GM23338 (cell line): ENCODE measurements around the gene PHLPP2. TPM values are rescaled to one million over a fixed set of nuclear protein-coding genes. Genes with fewer than 3 reads are reported as not detected.

Experiments used
- ATAC-seq: fragments of 200-7000 bp; cut with Tn5 transposase; 3 replicates; pipeline ENCODE4 v1.9.1; 2020
- DNase-seq: peaks from one replicate; pipeline ENCODE4 v3.0.0-alpha.2; 2015; ENCODE audit warnings: low spot score
- H2AFZ ChIP-seq: fragments of 200-600 bp; sonication (generic); 2 replicates; pipeline ENCODE4 v1.8.0; 2016; ENCODE audit warnings: antibody characterized with exemption, mild to moderate bottlenecking, moderate library complexity
- H3F3A ChIP-seq: fragments of 200-600 bp; sonication (generic); replicated peaks from 2 replicates; pipeline ENCODE4 v1.8.0; 2017; ENCODE audit warnings: antibody characterized with exemption, mixed run types, low read depth
- H3K27ac ChIP-seq: fragments of 200-600 bp; sonication (generic); 2 replicates; pipeline ENCODE4 v1.6.1; 2016; ENCODE audit warnings: low read depth
- H3K27me3 ChIP-seq: fragments of 200-600 bp; sonication (generic); 2 replicates; pipeline ENCODE4 v1.8.0; 2016; ENCODE audit warnings: mild to moderate bottlenecking, mixed run types, moderate library complexity; ENCODE audit not compliant: insufficient read depth
- H3K36me3 ChIP-seq: fragments of 200-600 bp; sonication (generic); 2 replicates; pipeline ENCODE4 v1.8.0; 2016; ENCODE audit warnings: mild to moderate bottlenecking; ENCODE audit not compliant: insufficient read depth
- H3K4me1 ChIP-seq: fragments of 200-600 bp; sonication (generic); 2 replicates; pipeline ENCODE4 v1.8.0; 2016; ENCODE audit warnings: mild to moderate bottlenecking, moderate library complexity; ENCODE audit not compliant: insufficient read depth
- H3K4me2 ChIP-seq: fragments of 200-600 bp; sonication (generic); 2 replicates; pipeline ENCODE4 v1.7.1; 2017; ENCODE audit warnings: mixed run types
- H3K4me3 ChIP-seq: fragments of 200-600 bp; sonication (generic); 2 replicates; pipeline ENCODE4 v1.6.1; 2016; ENCODE audit warnings: mixed run types
- H3K79me2 ChIP-seq: fragments of 200-600 bp; sonication (generic); replicated peaks from 2 replicates; pipeline ENCODE4 v1.8.0; 2017; ENCODE audit warnings: mild to moderate bottlenecking; ENCODE audit not compliant: insufficient read depth
- H3K9me2 ChIP-seq: fragments of 200-600 bp; sonication (generic); 2 replicates; pipeline ENCODE4 v1.8.0; 2017; ENCODE audit not compliant: insufficient read depth
- H4K20me1 ChIP-seq: fragments of 200-600 bp; sonication (generic); replicated peaks from 2 replicates; pipeline ENCODE4 v1.8.0; 2017; ENCODE audit warnings: mild to moderate bottlenecking; ENCODE audit not compliant: insufficient read depth
- H3K27ac Mint-ChIP-seq: 2 replicates; pipeline ENCODE4 v1.8.0; 2020; ENCODE audit warnings: inconsistent platforms, mild to moderate bottlenecking, moderate library complexity, mixed read lengths
- H3K27me3 Mint-ChIP-seq: 3 replicates; pipeline ENCODE4 v1.8.0; 2022; ENCODE audit warnings: low read depth, mild to moderate bottlenecking, moderate library complexity, mixed read lengths, inconsistent platforms; ENCODE audit not compliant: insufficient read depth, poor library complexity
- H3K36me3 Mint-ChIP-seq: 3 replicates; pipeline ENCODE4 v1.8.0; 2021; ENCODE audit warnings: low read depth, mild to moderate bottlenecking, inconsistent platforms, moderate library complexity, mixed read lengths
- H3K4me1 Mint-ChIP-seq: 3 replicates; pipeline ENCODE4 v1.8.0; 2020; ENCODE audit warnings: mild to moderate bottlenecking, inconsistent platforms, mixed read lengths
- H3K4me3 Mint-ChIP-seq: 3 replicates; pipeline ENCODE4 v1.8.0; 2021; ENCODE audit warnings: moderate library complexity, mild to moderate bottlenecking, inconsistent platforms, mixed read lengths
- H3K9me3 Mint-ChIP-seq: 3 replicates; pipeline ENCODE4 v1.8.0; 2020; ENCODE audit warnings: moderate library complexity, mild to moderate bottlenecking, inconsistent platforms, mixed read lengths
- CREB1 ChIP-seq: fragments of 250-450 bp; sonication (Bioruptor Pico); IDR thresholded peaks from 2 replicates; pipeline ENCODE4 v1.5.0; 2020; ENCODE audit warnings: low read depth, mild to moderate bottlenecking, moderate library complexity
- EZH2 ChIP-seq: fragments of 200-600 bp; sonication (generic); IDR thresholded peaks from one replicate; pipeline ENCODE4 v1.8.0; 2017; ENCODE audit warnings: antibody characterized with exemption, mild to moderate bottlenecking, low read depth; ENCODE audit not compliant: unreplicated experiment
- NANOG ChIP-seq: IDR thresholded peaks from 2 replicates; pipeline ENCODE4 v1.6.1; 2016; ENCODE audit warnings: antibody characterized with exemption, borderline replicate concordance
- POLR2AphosphoS5 ChIP-seq: IDR thresholded peaks from 2 replicates; pipeline ENCODE4 v1.6.1; 2016; ENCODE audit warnings: antibody characterized with exemption, low read depth
- STAT1 ChIP-seq: IDR thresholded peaks from one replicate; pipeline ENCODE4 v1.6.1; 2016; ENCODE audit warnings: antibody characterized with exemption; ENCODE audit not compliant: unreplicated experiment
- ZNF114 ChIP-seq: fragments of 250-450 bp; sonication (Bioruptor Pico); IDR thresholded peaks from 2 replicates; pipeline ENCODE4 v1.5.0; 2020; ENCODE audit warnings: mild to moderate bottlenecking, moderate library complexity
- polyA plus RNA-seq: library from polyadenylated mRNA; unstranded; fragments of >200 nt; fragmentation: Nextera tagmentation; extraction: Ambion mirVana; gene quantifications from 2 replicates; pipeline ENCODE4 v1.2.1, GENCODE V29; 2016
- total RNA-seq: library from RNA; depleted of rRNA; stranded (reverse); fragments of >200 nt; shearing (Covaris generic); gene quantifications from 2 replicates; pipeline ENCODE4 v1.2.3, GENCODE V29; 2014
- TF ChIP-seq, protein P1 (sequence below): IDR thresholded peaks from 2 replicates; pipeline ENCODE4 v1.6.1; 2016; ENCODE audit warnings: antibody characterized with exemption
- TF ChIP-seq, protein P2 (sequence below): IDR thresholded peaks from one replicate; pipeline ENCODE4 v1.6.1; 2018; ENCODE audit warnings: antibody characterized with exemption; ENCODE audit not compliant: unreplicated experiment

The PHLPP2 gene
- total and polyA plus RNA-seq, 2 experiments from 2014 or later: 4.2 to 20.5 TPM

DNA sequence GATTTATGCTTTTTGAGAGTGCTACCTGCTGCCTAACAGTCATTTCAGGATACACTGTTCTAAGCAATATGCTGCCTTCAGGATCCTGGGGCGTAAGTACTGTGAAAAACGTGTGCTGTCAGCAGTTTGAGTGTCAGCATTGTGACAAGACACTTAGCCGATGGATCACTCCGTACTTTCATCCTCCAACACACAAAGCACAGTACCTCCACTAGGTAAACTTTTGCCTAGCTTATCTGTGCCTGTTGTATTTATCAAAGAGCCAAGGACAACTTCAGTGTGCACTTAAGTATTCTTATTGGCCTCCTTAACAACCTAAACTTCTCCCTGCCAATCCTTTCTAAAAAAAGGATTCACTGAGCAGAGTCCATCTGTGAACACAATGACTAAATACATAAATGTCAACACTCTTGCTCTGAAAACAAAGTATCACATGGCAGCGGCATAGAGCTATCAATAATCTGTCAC is 33.8 kb upstream of the PHLPP2 start (continued):
- TF ChIP-seq, protein P1, sequence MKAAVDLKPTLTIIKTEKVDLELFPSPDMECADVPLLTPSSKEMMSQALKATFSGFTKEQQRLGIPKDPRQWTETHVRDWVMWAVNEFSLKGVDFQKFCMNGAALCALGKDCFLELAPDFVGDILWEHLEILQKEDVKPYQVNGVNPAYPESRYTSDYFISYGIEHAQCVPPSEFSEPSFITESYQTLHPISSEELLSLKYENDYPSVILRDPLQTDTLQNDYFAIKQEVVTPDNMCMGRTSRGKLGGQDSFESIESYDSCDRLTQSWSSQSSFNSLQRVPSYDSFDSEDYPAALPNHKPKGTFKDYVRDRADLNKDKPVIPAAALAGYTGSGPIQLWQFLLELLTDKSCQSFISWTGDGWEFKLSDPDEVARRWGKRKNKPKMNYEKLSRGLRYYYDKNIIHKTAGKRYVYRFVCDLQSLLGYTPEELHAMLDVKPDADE: no peak
- TF ChIP-seq CREB1 (CRISPR knock-in tag): no peak
- no peak for TF ChIP-seq STAT1
- TF ChIP-seq EZH2: no peak
- TF ChIP-seq, protein P2, sequence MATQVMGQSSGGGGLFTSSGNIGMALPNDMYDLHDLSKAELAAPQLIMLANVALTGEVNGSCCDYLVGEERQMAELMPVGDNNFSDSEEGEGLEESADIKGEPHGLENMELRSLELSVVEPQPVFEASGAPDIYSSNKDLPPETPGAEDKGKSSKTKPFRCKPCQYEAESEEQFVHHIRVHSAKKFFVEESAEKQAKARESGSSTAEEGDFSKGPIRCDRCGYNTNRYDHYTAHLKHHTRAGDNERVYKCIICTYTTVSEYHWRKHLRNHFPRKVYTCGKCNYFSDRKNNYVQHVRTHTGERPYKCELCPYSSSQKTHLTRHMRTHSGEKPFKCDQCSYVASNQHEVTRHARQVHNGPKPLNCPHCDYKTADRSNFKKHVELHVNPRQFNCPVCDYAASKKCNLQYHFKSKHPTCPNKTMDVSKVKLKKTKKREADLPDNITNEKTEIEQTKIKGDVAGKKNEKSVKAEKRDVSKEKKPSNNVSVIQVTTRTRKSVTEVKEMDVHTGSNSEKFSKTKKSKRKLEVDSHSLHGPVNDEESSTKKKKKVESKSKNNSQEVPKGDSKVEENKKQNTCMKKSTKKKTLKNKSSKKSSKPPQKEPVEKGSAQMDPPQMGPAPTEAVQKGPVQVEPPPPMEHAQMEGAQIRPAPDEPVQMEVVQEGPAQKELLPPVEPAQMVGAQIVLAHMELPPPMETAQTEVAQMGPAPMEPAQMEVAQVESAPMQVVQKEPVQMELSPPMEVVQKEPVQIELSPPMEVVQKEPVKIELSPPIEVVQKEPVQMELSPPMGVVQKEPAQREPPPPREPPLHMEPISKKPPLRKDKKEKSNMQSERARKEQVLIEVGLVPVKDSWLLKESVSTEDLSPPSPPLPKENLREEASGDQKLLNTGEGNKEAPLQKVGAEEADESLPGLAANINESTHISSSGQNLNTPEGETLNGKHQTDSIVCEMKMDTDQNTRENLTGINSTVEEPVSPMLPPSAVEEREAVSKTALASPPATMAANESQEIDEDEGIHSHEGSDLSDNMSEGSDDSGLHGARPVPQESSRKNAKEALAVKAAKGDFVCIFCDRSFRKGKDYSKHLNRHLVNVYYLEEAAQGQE: no peak
- no peak for TF ChIP-seq NANOG

DNA sequence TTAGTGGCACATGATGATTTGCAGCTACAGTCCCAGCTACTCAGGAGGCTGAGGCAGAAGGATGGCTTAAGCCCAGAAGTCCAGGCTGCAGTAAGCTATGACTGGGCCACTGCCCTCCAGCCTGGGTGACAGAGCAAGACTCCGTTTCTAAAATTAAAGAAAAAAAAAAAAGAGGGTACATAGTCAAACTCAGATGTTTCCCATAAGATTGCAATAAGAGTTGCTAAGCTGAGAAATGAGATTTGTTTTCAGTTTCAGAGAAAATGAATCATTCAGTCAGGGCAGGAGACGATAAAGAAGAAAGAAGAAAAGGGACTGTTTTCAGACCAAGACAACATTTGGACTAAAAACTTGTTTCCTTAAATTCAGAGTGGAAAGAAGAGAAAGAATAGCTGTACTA is 30.2 kb upstream of the PHLPP2 start:
- Histone ChIP-seq H3K36me3 (peaks cover 40% of the 10 kb centered on the region), H2AFZ (no peak overlapping the region), H4K20me1 (peaks cover 6% of the 10 kb centered on the region; the same call in 1 of the 2 replicates), H3K27ac (no peak overlapping the region), H3K4me3 (no peak overlapping the region), H3K4me1 (no peaks in the 10 kb centered on the region), H3K9me2 (no peaks in the 10 kb centered on the region), H3K79me2 (no peaks in the 10 kb centered on the region), H3K4me2 (no peak overlapping the region), H3K27me3 (no peaks in the 10 kb centered on the region), H3F3A (no peaks in the 10 kb centered on the region; the same call in none of the 2 replicates)
- Mint-ChIP-seq H3K36me3 (peaks cover 47% of the 10 kb centered on the region), H3K27ac (no peak overlapping the region), H3K4me3 (no peak overlapping the region), H3K27me3 (peaks cover 2% of the 10 kb centered on the region), H3K4me1 (no peaks in the 10 kb centered on the region), H3K9me3 (no peaks in the 10 kb centered on the region)
- DNase-seq: no peak
- ATAC-seq: no peak
- TF ChIP-seq, protein P2: no peak
- TF ChIP-seq ZNF114 (CRISPR knock-in tag) (no peak), POLR2AphosphoS5 (no peak)
